Measurements from ENCODE around the gene RPP25. TPM values are rescaled to one million over a fixed set of nuclear protein-coding genes. Genes with fewer than 3 reads are reported as not detected.

The RPP25 gene
- total RNA-seq, 4 donors from 2014 or later = 6.9 to 14.4 (median 9.4) TPM

- DNase-seq (ENCODE audit: low spot score) = no peak
- no peak for TF ChIP-seq CTCF (IDR thresholded peaks at IDR 0.05)
- peak; percentile 22 for ATAC-seq (ENCODE audit: low FRiP score)
Observed at GRCh38 chr15:74907163-74907870, 49.3 kb downstream of the RPP25 start.

- TF ChIP-seq CTCF (IDR thresholded peaks at IDR 0.05) = no peak
- ATAC-seq (ENCODE audit: low FRiP score) = peak; percentile 96
- DNase-seq (ENCODE audit: low spot score) = peak; percentile 81
Observed at GRCh38 chr15:74906450-74907162, 50.0 kb downstream of the RPP25 start, which contains the start of gene FAM219B. TSS of gene FAM219B (minus strand) at chr15:74906851. CDS start at chr15:74906800, 51 bp downstream.

GRCh38 chr15:74906067-74906449 lies 50.5 kb downstream of the RPP25 start:
- DNase-seq (ENCODE audit: low spot score) = no peak
- TF ChIP-seq CTCF (IDR thresholded peaks at IDR 0.05) = no peak
- ATAC-seq (ENCODE audit: low FRiP score) = peak; percentile 42

Small RNA genes lying within 50 kb of the gene (small RNA-seq; reads per million reads assigned to genes)
- not detected for gene RF00019

Other genes with a start within 250 kb of the RPP25 start
- 1 to 10 TPM in 3 of 4 donors, not detected in 1; 1.9 to 8.3 (median 3.6) TPM for gene CYP1A1, start 231.2 kb downstream of the RPP25 start, total RNA-seq
- gene CYP1A2, start 207.9 kb downstream of the RPP25 start, total RNA-seq = under 1 TPM in 1 of 4 donors, not detected in 3; 0.37 TPM
- gene CSK, start 174.7 kb downstream of the RPP25 start, total RNA-seq = 10 to 100 TPM; 11.6 to 43.2 (median 28.2) TPM
- not detected for gene LMAN1L, start 143.9 kb downstream of the RPP25 start, total RNA-seq
- not detected for gene CPLX3, start 130.1 kb downstream of the RPP25 start, total RNA-seq
- 10 to 100 TPM; 23.2 to 52.6 (median 41.4) TPM for gene ULK3, start 113.6 kb downstream of the RPP25 start, total RNA-seq
- 10 to 100 TPM; 55.5 to 99.4 (median 63.7) TPM for gene SCAMP2, start 83.4 kb downstream of the RPP25 start, total RNA-seq
- 10 to 100 TPM; 35.9 to 52.2 (median 44.7) TPM for gene MPI, start 66.7 kb downstream of the RPP25 start, total RNA-seq
- gene FAM219B, start 49.9 kb downstream of the RPP25 start, total RNA-seq = 10 to 100 TPM; 45.0 to 89.9 (median 59.8) TPM
- gene COX5A, start 18.7 kb downstream of the RPP25 start, total RNA-seq = 100 to 1,000 TPM in 1 of 4 donors, 10 to 100 TPM in 3; 47.6 to 103 (median 69.7) TPM
- gene SCAMP5, start 38.8 kb upstream of the RPP25 start, total RNA-seq = 1 to 10 TPM in 3 of 4 donors, under 1 TPM in 1; 0.60 to 4.6 (median 2.6) TPM
- gene PPCDC, start 66.8 kb upstream of the RPP25 start, total RNA-seq = 10 to 100 TPM in 3 of 4 donors, 1 to 10 TPM in 1; 9.7 to 21.5 (median 13.6) TPM
- gene C15orf39, start 245.1 kb upstream of the RPP25 start, total RNA-seq = 10 to 100 TPM in 3 of 4 donors, 1 to 10 TPM in 1; 7.8 to 25.0 (median 13.9) TPM

Measured in omental fat pad (tissue), 4 donors.